A673 (cell line): Measurements from ENCODE around the gene NSL1. TPM values are rescaled to one million over a fixed set of nuclear protein-coding genes. Genes with fewer than 3 reads are reported as not detected.
"Not testable (repeated sequence)": the region's sequence is repeated elsewhere in the genome, so short reads cannot be mapped to it uniquely, and the experiment has no call there.

Source experiments
- BruUV-seq: library from RNA; stranded (reverse); fragments of 400-500 nt; replicated peaks from 2 replicates; lab custom pipeline; 2021; lab: Mats Ljungman, UMichigan
- CTCF ChIA-PET: fragments of 300-600 bp; sonication (Branson Sonifier 250); formaldehyde crosslinking; loops from one replicate; lab custom pipeline; 2022; ENCODE audit warnings: antibody characterized with exemption; lab: Charles Lee
- POLR2A ChIA-PET: fragments of 300-600 bp; sonication (Branson Sonifier 250); formaldehyde crosslinking; loops from one replicate; lab custom pipeline; 2022; ENCODE audit warnings: antibody characterized with exemption; ENCODE audit not compliant: low non-redundant PET; lab: Charles Lee
- DNase-seq: peaks from one replicate; pipeline ENCODE4 v3.0.0-alpha.2; 2015; ENCODE audit warnings: low spot score
- H3K27ac ChIP-seq: fragments of 200-600 bp; sonication (generic); 2 replicates; pipeline ENCODE4 v1.5.1; 2016; ENCODE audit warnings: mixed run types, low read depth, mild to moderate bottlenecking, mixed read lengths, antibody characterized with exemption, low read length; ENCODE audit not compliant: poor library complexity, severe bottlenecking
- H3K27me3 ChIP-seq: fragments of 200-600 bp; sonication (generic); replicated peaks from 2 replicates; pipeline ENCODE4 v1.6.1; 2017; ENCODE audit warnings: mixed run types, low read depth, mild to moderate bottlenecking, mixed read lengths, antibody characterized with exemption, low read length; ENCODE audit not compliant: insufficient read depth, poor library complexity
- H3K36me3 ChIP-seq: fragments of 200-600 bp; sonication (generic); 2 replicates; pipeline ENCODE4 v1.6.1; 2016; ENCODE audit warnings: mixed run types, mild to moderate bottlenecking, mixed read lengths, antibody characterized with exemption, low read length; ENCODE audit not compliant: insufficient read depth, poor library complexity, severe bottlenecking
- H3K4me1 ChIP-seq: fragments of 200-600 bp; sonication (generic); 2 replicates; pipeline ENCODE4 v1.6.1; 2017; ENCODE audit warnings: mixed run types, mild to moderate bottlenecking, mixed read lengths, antibody characterized with exemption, low read length; ENCODE audit not compliant: insufficient read depth, poor library complexity, severe bottlenecking
- H3K4me3 ChIP-seq: fragments of 200-600 bp; sonication (generic); 2 replicates; pipeline ENCODE4 v1.5.1; 2016; ENCODE audit warnings: low read depth, mixed run types, mild to moderate bottlenecking, mixed read lengths, low read length; ENCODE audit not compliant: poor library complexity, severe bottlenecking
- H3K9me3 ChIP-seq: fragments of 200-600 bp; sonication (generic); 2 replicates; pipeline ENCODE4 v1.6.1; 2016; ENCODE audit warnings: mixed run types, low read depth, mild to moderate bottlenecking, mixed read lengths, antibody characterized with exemption, low read length; ENCODE audit not compliant: poor library complexity, severe bottlenecking
- EZH2 ChIP-seq: fragments of 200-600 bp; sonication (generic); IDR thresholded peaks from 2 replicates; pipeline ENCODE4 v1.6.1; 2017; ENCODE audit warnings: borderline replicate concordance, low read depth, mild to moderate bottlenecking, mixed read lengths, antibody characterized with exemption, low read length; ENCODE audit not compliant: poor library complexity, severe bottlenecking
- intact Hi-C: fragments of 100-400 bp; cut with micrococcal nuclease; formaldehyde crosslinking; loops from one replicate; pipeline ENCODE4 v1.10.0; 2022; ENCODE audit not compliant: unreplicated experiment
- total RNA-seq: library from RNA; stranded (reverse); gene quantifications from 2 replicates; pipeline ENCODE4 v1.2.3, GENCODE V29; 2021
- TF ChIP-seq, protein P1 (sequence below): fragments of 300-800, 200-600 bp; sonication (generic); conservative IDR thresholded peaks from 2 replicates; pipeline ENCODE4 v1.5.1; 2017; ENCODE audit warnings: low read depth, mild to moderate bottlenecking, antibody characterized with exemption, low read length, moderate library complexity, mixed read lengths

Gene NSL1
- total RNA-seq, 1 experiment from 2014 or later = 48.5 TPM

- intact Hi-C loops = no loop called here
- peaks cover 14% of the 10 kb centered on the region for H3K36me3 ChIP-seq
- no peaks in the 10 kb centered on the region for H3K27me3 ChIP-seq
- no peak for DNase-seq
- no peak for TF ChIP-seq EZH2
- TF ChIP-seq, protein P1, sequence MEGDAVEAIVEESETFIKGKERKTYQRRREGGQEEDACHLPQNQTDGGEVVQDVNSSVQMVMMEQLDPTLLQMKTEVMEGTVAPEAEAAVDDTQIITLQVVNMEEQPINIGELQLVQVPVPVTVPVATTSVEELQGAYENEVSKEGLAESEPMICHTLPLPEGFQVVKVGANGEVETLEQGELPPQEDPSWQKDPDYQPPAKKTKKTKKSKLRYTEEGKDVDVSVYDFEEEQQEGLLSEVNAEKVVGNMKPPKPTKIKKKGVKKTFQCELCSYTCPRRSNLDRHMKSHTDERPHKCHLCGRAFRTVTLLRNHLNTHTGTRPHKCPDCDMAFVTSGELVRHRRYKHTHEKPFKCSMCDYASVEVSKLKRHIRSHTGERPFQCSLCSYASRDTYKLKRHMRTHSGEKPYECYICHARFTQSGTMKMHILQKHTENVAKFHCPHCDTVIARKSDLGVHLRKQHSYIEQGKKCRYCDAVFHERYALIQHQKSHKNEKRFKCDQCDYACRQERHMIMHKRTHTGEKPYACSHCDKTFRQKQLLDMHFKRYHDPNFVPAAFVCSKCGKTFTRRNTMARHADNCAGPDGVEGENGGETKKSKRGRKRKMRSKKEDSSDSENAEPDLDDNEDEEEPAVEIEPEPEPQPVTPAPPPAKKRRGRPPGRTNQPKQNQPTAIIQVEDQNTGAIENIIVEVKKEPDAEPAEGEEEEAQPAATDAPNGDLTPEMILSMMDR = no peak
- POLR2A ChIA-PET = no interaction called here
- BruUV-seq = no TSS peak
- H3K4me1 ChIP-seq = no peaks in the 10 kb centered on the region
- H3K27ac ChIP-seq = no peak overlapping the region
- CTCF ChIA-PET = no interaction called here
- no peak overlapping the region for H3K4me3 ChIP-seq
- peaks cover 14% of the 10 kb centered on the region for H3K9me3 ChIP-seq
Observed at GRCh38 chr1:212771341-212771740, 20.2 kb downstream of the NSL1 start.

DNA sequence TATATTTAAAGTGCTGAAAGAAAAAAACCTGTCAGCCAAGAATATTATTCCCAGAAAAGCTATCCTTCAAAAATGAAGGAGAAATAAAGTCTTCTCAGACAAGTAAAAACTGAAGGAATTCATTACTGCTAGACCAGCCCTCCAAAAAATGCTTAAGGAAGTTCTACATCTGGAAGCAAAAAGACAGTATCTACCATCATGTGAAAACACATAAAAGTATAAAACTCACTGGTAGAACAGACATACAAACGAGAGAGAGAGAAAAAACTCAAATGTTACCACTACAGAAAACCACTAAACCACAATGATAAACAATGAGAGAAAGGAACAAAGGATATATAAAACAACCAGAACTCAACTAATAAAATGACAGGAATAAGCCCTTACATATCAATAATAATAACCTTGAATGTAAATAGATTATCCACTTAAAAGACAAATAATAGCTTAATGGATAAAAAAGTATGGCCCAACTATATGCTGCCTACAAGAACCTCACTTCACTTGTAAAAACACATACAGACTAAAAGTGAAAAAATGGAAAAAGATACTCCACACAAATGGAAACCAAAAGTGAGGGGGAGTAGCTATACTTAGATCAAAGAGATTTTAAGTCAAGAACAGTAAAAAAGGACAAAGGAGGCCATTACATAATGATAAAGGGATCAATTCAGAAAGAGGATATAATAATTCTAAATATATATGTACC lies 22.0 kb downstream of the NSL1 start:
- peaks cover 14% of the 10 kb centered on the region for H3K9me3 ChIP-seq
- H3K36me3 ChIP-seq = peaks cover 14% of the 10 kb centered on the region
- TF ChIP-seq, protein P1 = no peak
- TF ChIP-seq EZH2 = no peak
- DNase-seq = no peak
- intact Hi-C loops = no loop called here
- no peaks in the 10 kb centered on the region for H3K27me3 ChIP-seq
- no peak overlapping the region for H3K4me3 ChIP-seq
- ChIA-PET POLR2A (no interaction called here), CTCF (no interaction called here)
- H3K27ac ChIP-seq = no peak overlapping the region
- H3K4me1 ChIP-seq = no peaks in the 10 kb centered on the region
- no TSS peak for BruUV-seq

DNA sequence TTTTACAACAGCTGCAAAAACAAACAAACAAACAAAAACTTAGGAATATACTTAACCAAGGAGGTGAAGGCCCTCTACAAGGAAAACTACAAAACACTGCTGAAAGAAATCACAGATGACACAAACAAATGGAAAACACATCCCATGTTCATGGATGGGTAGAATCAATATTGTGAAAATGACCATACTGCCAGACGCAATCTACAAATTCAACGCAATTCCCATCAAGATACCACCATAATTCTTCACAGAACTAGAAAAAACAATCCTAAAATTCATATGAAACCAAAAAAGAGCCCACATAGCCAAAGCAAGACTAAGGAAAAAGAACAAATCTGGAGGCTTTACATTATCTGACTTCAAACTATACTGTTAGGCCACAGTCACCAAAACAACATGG lies 24.8 kb downstream of the NSL1 start:
- POLR2A ChIA-PET = not testable (repeated sequence)

DNA sequence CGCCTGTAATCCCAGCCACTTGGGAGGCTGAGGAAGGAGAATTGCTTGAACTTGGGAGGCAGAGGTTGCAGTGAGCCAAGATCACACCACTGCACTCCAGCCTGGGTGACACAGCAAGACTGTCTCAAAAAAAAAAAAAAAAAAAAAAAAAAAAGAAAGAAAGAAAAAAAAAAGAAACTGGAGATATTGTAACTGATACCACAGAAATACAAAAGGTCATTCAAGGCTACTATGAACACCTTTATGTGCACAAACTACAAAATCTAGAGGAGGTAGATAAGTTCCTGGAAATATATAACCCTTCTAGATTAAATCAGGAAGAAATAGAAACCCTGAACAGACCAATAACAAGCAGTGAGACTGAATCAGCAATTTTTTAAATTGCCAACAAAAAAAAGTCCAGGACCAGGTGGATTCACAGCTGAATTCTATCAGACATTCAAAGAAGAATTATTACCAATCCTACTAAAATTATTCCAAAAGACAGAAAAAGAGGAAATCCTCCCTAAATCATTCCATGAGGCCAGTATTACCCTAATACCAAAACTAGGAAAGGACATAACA lies 26.8 kb downstream of the NSL1 start:
- H3K36me3 ChIP-seq, intact Hi-C loops, POLR2A ChIA-PET, H3K27ac ChIP-seq, BruUV-seq, DNase-seq, H3K27me3 ChIP-seq, CTCF ChIA-PET, H3K4me3 ChIP-seq, H3K9me3 ChIP-seq, H3K4me1 ChIP-seq: not testable (repeated sequence)

More for the DNA sequence above, 24.8 kb downstream of the NSL1 start:
- H3K27ac ChIP-seq, H3K36me3 ChIP-seq, DNase-seq, H3K4me3 ChIP-seq, CTCF ChIA-PET, BruUV-seq, H3K27me3 ChIP-seq, H3K4me1 ChIP-seq, intact Hi-C loops: not testable (repeated sequence)
- H3K9me3 ChIP-seq = peaks cover 11% of the 10 kb centered on the region
